HUES64 (cell line): ENCODE results near the gene SOCS3.

Experiments used
- H3K27ac ChIP-seq: 2 replicates; pipeline ENCODE4 v1.7.0; 2013; ENCODE audit warnings: low read depth, low read length, inconsistent platforms
- H3K27me3 ChIP-seq: 2 replicates; pipeline ENCODE4 v1.6.1; 2013; ENCODE audit warnings: mild to moderate bottlenecking, low read length; ENCODE audit not compliant: insufficient read depth
- H3K36me3 ChIP-seq: 2 replicates; pipeline ENCODE4 v1.6.1; 2013; ENCODE audit warnings: mild to moderate bottlenecking, low read length; ENCODE audit not compliant: insufficient read depth
- H3K4me1 ChIP-seq: 2 replicates; pipeline ENCODE4 v1.6.1; 2013; ENCODE audit warnings: mild to moderate bottlenecking, low read length, moderate library complexity; ENCODE audit not compliant: insufficient read depth
- H3K4me3 ChIP-seq: 2 replicates; pipeline ENCODE4 v1.5.1; 2013; ENCODE audit warnings: mild to moderate bottlenecking, low read length, moderate library complexity
- H3K9ac ChIP-seq: 2 replicates; pipeline ENCODE4 v1.6.1; 2013; ENCODE audit warnings: mild to moderate bottlenecking, low read depth, low read length
- H3K9me3 ChIP-seq: 2 replicates; pipeline ENCODE4 v1.6.1; 2013; ENCODE audit warnings: low read depth, low read length; ENCODE audit not compliant: insufficient read depth
- WGBS: fragments of 150-250, 120-280 bp; methylation state at CpG from one replicate; pipeline ENCODE4 v1.1.7; 2013; ENCODE audit warnings: missing lambda C conversion rate; 5-methylcytosine and 5-hydroxymethylcytosine counted together

The SOCS3 gene

GRCh38 chr17:78366109-78366848, 6.4 kb upstream of the SOCS3 start:
- WGBS: 55% methylated on average over 18 of the region's 18 CpGs
- Histone ChIP-seq H3K9me3 (no peaks in the 10 kb centered on the region), H3K4me3 (peak overlapping the region; percentile 3; the same call in 1 of the 2 replicates), H3K36me3 (no peaks in the 10 kb centered on the region), H3K27me3 (no peaks in the 10 kb centered on the region), H3K9ac (peak overlapping the region; percentile 77), H3K27ac (peak overlapping the region; percentile 92), H3K4me1 (peaks cover 59% of the 10 kb centered on the region)

GRCh38 chr17:78365561-78366108, 5.8 kb upstream of the SOCS3 start:
- H3K9me3 ChIP-seq: no peaks in the 10 kb centered on the region
- peak overlapping the region; percentile 9 for H3K4me3 ChIP-seq
- H3K27ac ChIP-seq: peak overlapping the region; percentile 92
- 4% methylated on average over 16 of the region's 16 CpGs for WGBS
- H3K36me3 ChIP-seq: no peaks in the 10 kb centered on the region
- H3K4me1 ChIP-seq: peaks cover 61% of the 10 kb centered on the region
- peak overlapping the region; percentile 77 for H3K9ac ChIP-seq
- no peaks in the 10 kb centered on the region for H3K27me3 ChIP-seq

- 41% methylated on average over 26 of the region's 26 CpGs for WGBS
- no peaks in the 10 kb centered on the region for H3K9me3 ChIP-seq
- peaks cover under 1% of the 10 kb centered on the region; the same call in 1 of the 2 replicates for H3K27me3 ChIP-seq
- peaks cover 52% of the 10 kb centered on the region for H3K4me1 ChIP-seq
- H3K4me3 ChIP-seq: peak overlapping the region; percentile 9; the same call in 1 of the 2 replicates
- H3K27ac ChIP-seq: peak overlapping the region; percentile 92
- no peaks in the 10 kb centered on the region for H3K36me3 ChIP-seq
- H3K9ac ChIP-seq: peak overlapping the region; percentile 77
These were observed 4.8 kb upstream of the SOCS3 start for GRCh38 chr17:78364436-78365281.

GRCh38 chr17:78362671-78363070, 2.8 kb upstream of the SOCS3 start:
- peaks cover 21% of the 10 kb centered on the region for H3K27me3 ChIP-seq
- no peaks in the 10 kb centered on the region for H3K9me3 ChIP-seq
- no peak overlapping the region for H3K27ac ChIP-seq
- 82% methylated on average over 7 of the region's 7 CpGs for WGBS
- peaks cover 10% of the 10 kb centered on the region for H3K36me3 ChIP-seq
- H3K4me1 ChIP-seq: peaks cover 51% of the 10 kb centered on the region
- H3K4me3 ChIP-seq: no peak overlapping the region
- no peak overlapping the region for H3K9ac ChIP-seq

- H3K27ac ChIP-seq: no peak overlapping the region
These were observed 2.4 kb upstream of the SOCS3 start for GRCh38 chr17:78362232-78362631.

GRCh38 chr17:78361225-78361701, 1.4 kb upstream of the SOCS3 start:
- H3K9ac ChIP-seq: no peak overlapping the region
- H3K4me3 ChIP-seq: peak overlapping the region; percentile 86
- no peaks in the 10 kb centered on the region for H3K9me3 ChIP-seq
- WGBS: 58% methylated on average over 12 of the region's 12 CpGs
- peaks cover 50% of the 10 kb centered on the region for H3K4me1 ChIP-seq
- peak overlapping the region; percentile 86; the same call in 1 of the 2 replicates for H3K27ac ChIP-seq
- H3K36me3 ChIP-seq: peaks cover 20% of the 10 kb centered on the region
- peaks cover 31% of the 10 kb centered on the region for H3K27me3 ChIP-seq

More at GRCh38 chr17:78362232-78362631, 2.4 kb upstream of the SOCS3 start:
- Histone ChIP-seq H3K9ac (no peak overlapping the region), H3K4me1 (peaks cover 52% of the 10 kb centered on the region), H3K4me3 (no peak overlapping the region), H3K9me3 (no peaks in the 10 kb centered on the region), H3K36me3 (peaks cover 15% of the 10 kb centered on the region), H3K27me3 (peaks cover 25% of the 10 kb centered on the region)
- 90% methylated on average over 2 of the region's 5 CpGs for WGBS

GRCh38 chr17:78360371-78361224, 721 bp upstream of the SOCS3 start:
- WGBS: 1% methylated on average over 49 of the region's 49 CpGs
- Histone ChIP-seq H3K27me3 (peaks cover 36% of the 10 kb centered on the region), H3K9me3 (no peaks in the 10 kb centered on the region), H3K9ac (peak overlapping the region; percentile 53), H3K36me3 (peaks cover 20% of the 10 kb centered on the region), H3K27ac (peak overlapping the region; percentile 86), H3K4me1 (peaks cover 51% of the 10 kb centered on the region), H3K4me3 (peak overlapping the region; percentile 86)

- peaks cover 50% of the 10 kb centered on the region for H3K4me1 ChIP-seq
- H3K4me3 ChIP-seq: peak overlapping the region; percentile 86
These were observed 418 bp downstream of the SOCS3 start for GRCh38 chr17:78359321-78359996.

GRCh38 chr17:78358538-78359320, 1.1 kb downstream of the SOCS3 start:
- Histone ChIP-seq H3K9ac (peak overlapping the region; percentile 84), H3K4me1 (peaks cover 48% of the 10 kb centered on the region), H3K36me3 (peaks cover 20% of the 10 kb centered on the region), H3K9me3 (no peaks in the 10 kb centered on the region), H3K27ac (no peak overlapping the region), H3K4me3 (peak overlapping the region; percentile 86), H3K27me3 (peaks cover 54% of the 10 kb centered on the region)
- WGBS: 4% methylated on average over 72 of the region's 72 CpGs

More at GRCh38 chr17:78359321-78359996, 418 bp downstream of the SOCS3 start:
- no peaks in the 10 kb centered on the region for H3K9me3 ChIP-seq
- H3K27ac ChIP-seq: peak overlapping the region; percentile 70
- WGBS: under 1% methylated on average over 70 of the region's 70 CpGs
- peaks cover 47% of the 10 kb centered on the region for H3K27me3 ChIP-seq
- peaks cover 20% of the 10 kb centered on the region for H3K36me3 ChIP-seq
- peak overlapping the region; percentile 84 for H3K9ac ChIP-seq
